ENCODE results near the gene MAPK11.

Gene MAPK11

GRCh38 chr22:50248196-50249081 is 21.7 kb downstream of the MAPK11 start:
- CTCF ChIA-PET = no interaction called here
- POLR2A ChIA-PET = no interaction called here
- no peak for DNase-seq (ENCODE audit: extremely low spot score)
- TF ChIP-seq, protein P1, sequence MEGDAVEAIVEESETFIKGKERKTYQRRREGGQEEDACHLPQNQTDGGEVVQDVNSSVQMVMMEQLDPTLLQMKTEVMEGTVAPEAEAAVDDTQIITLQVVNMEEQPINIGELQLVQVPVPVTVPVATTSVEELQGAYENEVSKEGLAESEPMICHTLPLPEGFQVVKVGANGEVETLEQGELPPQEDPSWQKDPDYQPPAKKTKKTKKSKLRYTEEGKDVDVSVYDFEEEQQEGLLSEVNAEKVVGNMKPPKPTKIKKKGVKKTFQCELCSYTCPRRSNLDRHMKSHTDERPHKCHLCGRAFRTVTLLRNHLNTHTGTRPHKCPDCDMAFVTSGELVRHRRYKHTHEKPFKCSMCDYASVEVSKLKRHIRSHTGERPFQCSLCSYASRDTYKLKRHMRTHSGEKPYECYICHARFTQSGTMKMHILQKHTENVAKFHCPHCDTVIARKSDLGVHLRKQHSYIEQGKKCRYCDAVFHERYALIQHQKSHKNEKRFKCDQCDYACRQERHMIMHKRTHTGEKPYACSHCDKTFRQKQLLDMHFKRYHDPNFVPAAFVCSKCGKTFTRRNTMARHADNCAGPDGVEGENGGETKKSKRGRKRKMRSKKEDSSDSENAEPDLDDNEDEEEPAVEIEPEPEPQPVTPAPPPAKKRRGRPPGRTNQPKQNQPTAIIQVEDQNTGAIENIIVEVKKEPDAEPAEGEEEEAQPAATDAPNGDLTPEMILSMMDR (IDR thresholded peaks at IDR 0.05; ENCODE audit: control extremely low read depth, extremely low read depth, low read depth, missing control alignments) = no peak

DNA sequence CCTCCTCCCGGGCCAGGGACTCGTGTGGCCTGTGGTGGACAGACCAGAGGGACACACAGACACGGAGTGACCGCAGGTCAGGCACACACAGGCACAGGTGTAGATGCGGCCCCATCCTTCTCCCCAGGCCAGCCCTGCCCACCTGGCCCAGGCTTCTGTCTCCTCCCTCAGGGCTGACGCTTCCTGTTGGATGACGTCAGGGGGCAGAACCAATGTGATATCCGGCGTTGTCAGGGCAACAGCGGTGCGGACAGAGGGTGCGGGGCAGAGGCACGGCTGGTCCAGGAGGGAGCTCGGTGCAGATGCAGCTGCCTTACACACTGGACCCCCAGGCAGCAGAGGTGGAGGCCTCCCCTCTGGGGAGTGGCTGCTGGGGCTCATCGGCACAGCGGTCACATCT is 22.4 kb downstream of the MAPK11 start:
- POLR2A ChIA-PET = no interaction called here
- TF ChIP-seq, protein P1 (IDR thresholded peaks at IDR 0.05; ENCODE audit: control extremely low read depth, extremely low read depth, low read depth, missing control alignments) = no peak
- CTCF ChIA-PET = no interaction called here
- DNase-seq (ENCODE audit: extremely low spot score) = peak; percentile 62

GRCh38 chr22:50246242-50247175 is 23.7 kb downstream of the MAPK11 start:
- CTCF ChIA-PET = interaction anchor here (1.5 to 3.6 kb wide), 2 partner anchors 30 to 374 kb away, joined by 3 to 13 read pairs; no protein-coding TSS in a partner anchor
- TF ChIP-seq, protein P1 (IDR thresholded peaks at IDR 0.05; ENCODE audit: control extremely low read depth, extremely low read depth, low read depth, missing control alignments) = no peak
- DNase-seq (ENCODE audit: extremely low spot score) = no peak
- POLR2A ChIA-PET = no interaction called here

- no peak for DNase-seq (ENCODE audit: extremely low spot score)
- TF ChIP-seq, protein P1 (IDR thresholded peaks at IDR 0.05; ENCODE audit: control extremely low read depth, extremely low read depth, low read depth, missing control alignments) = no peak
- CTCF ChIA-PET = interaction anchor here (1.5 to 3.6 kb wide), 2 partner anchors 31 to 375 kb away, joined by 3 to 13 read pairs; no protein-coding TSS in a partner anchor
- POLR2A ChIA-PET = no interaction called here
Observed at GRCh38 chr22:50245214-50246072, 24.7 kb downstream of the MAPK11 start.

DNA sequence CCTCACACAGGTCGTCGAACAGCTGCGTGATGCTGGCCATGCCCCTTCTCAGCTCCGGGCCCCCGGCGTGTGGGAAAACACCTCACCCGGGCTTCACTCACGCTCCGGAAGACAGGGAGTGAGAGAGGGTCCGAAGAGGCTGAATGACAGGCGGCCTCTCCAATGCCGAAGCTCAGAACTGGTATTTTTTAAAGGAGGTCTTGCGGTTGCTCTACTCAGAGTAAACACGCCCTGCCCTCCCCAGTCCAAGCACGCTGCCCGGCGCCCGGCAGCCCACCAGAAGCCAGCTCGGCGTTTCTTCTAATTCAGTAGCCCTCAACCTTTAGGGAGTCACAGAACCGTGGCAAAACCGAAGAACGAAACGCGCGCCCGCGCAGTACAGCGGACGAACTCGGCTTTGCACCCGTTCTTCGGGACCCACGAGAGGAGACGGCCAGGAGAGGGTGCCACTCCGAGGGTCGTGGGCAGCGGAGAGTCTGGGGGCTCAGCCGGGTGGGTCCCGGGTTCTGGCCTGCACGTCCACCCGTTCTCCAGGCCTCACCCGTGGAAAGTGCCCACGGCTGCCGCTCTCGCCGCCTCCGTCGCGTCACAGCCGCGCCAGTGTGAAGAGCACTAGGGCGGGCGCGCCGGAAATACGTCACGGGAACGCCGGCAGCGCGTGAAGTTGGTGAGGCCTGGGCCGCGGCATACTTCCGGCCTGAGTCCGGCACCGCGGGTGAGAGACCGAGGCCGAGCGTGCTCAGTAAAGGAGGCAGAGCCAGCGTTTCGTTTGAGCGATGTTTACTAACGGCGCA is 25.6 kb downstream of the MAPK11 start, which contains the start of gene TUBGCP6:
Gene TUBGCP6 (minus strand): TSS at position 604 of the 794 bp plus-strand sequence. CDS start 564 bp downstream, at position 40.
- peak; percentile 94 for DNase-seq (ENCODE audit: extremely low spot score)
- CTCF ChIA-PET = interaction anchor here (0.9 to 3.6 kb wide), 14 partner anchors 14 to 447 kb away, joined by 3 to 13 read pairs (median 3); no protein-coding TSS in a partner anchor
- TF ChIP-seq, protein P1 (IDR thresholded peaks at IDR 0.05; ENCODE audit: control extremely low read depth, extremely low read depth, low read depth, missing control alignments) = no peak
- POLR2A ChIA-PET = interaction anchor here (0.7 kb wide), 1 partner anchor 9 kb away, joined by 3 read pairs; no protein-coding TSS in a partner anchor

Measured in GM10248 (cell line).